LNCAP (cell line): ENCODE results near the gene ASNSD1.
A peak's percentile ranks its signal among the peaks of the same experiment; 100 is the strongest.

ENCODE experiments used
- CTCF ChIP-seq: fragments of 450-650 bp; IDR thresholded peaks from 2 replicates; pipeline ENCODE4 v1.5.1; 2017; ENCODE audit warnings: mild to moderate bottlenecking

ASNSD1 gene

GRCh38 chr2:189662669-189663226 lies 1.5 kb downstream of the ASNSD1 start:
- TF ChIP-seq CTCF: no peak

- TF ChIP-seq CTCF: no peak
Measured at GRCh38 chr2:189669913-189670312, 8.7 kb downstream of the ASNSD1 start.

GRCh38 chr2:189673661-189674373 lies 12.6 kb downstream of the ASNSD1 start:
- no peak for TF ChIP-seq CTCF

GRCh38 chr2:189674374-189675112 lies 13.3 kb downstream of the ASNSD1 start, which contains the start of gene ANKAR:
ANKAR (plus strand) TSS chr2:189674670; CDS start chr2:189676491, 1,821 bp downstream.
- TF ChIP-seq CTCF: peak; percentile 85

GRCh38 chr2:189676471-189676870 lies 15.2 kb downstream of the ASNSD1 start:
- no peak for TF ChIP-seq CTCF

GRCh38 chr2:189679226-189679625 lies 18.0 kb downstream of the ASNSD1 start:
- no peak for TF ChIP-seq CTCF

- TF ChIP-seq CTCF: no peak
Measured at GRCh38 chr2:189681203-189681602, 19.9 kb downstream of the ASNSD1 start.
